GM12892 (cell line): Measurements from ENCODE around the gene PSORS1C2.
"Not testable (repeated sequence)": the region's sequence is repeated elsewhere in the genome, so short reads cannot be mapped to it uniquely, and the experiment has no call there.

Experiments
- POLR2A ChIP-seq: IDR thresholded peaks from 2 replicates; pipeline ENCODE4 v1.6.1; 2011; ENCODE audit warnings: low read depth, low read length, control low read depth
- POLR2AphosphoS5 ChIP-seq: IDR thresholded peaks from 2 replicates; pipeline ENCODE4 v1.6.1; 2011; ENCODE audit warnings: low read depth, low read length, control low read depth

GRCh38 chr6:31185695-31186051 lies 46.8 kb upstream of the PSORS1C2 start:
- TF ChIP-seq POLR2A, POLR2AphosphoS5: not testable (repeated sequence)
